Mucosa of descending colon (tissue), 3 donors: ENCODE data around the gene CYB5B. TPM values are rescaled to one million over a fixed set of nuclear protein-coding genes. Genes with fewer than 3 reads are reported as not detected.

Experiments used
- ATAC-seq: fragments of 200-7000 bp; cut with Tn5 transposase; one replicate; pipeline ENCODE4 v1.9.1; 2020; ENCODE audit warnings: mild to moderate bottlenecking, moderate library complexity
- DNase-seq, 3 donors: peaks; one replicate each; pipeline ENCODE4 v3.0.0-alpha.2; 2020
- H3K36me3 ChIP-seq: fragments of 200-600 bp; one replicate; pipeline ENCODE4 v1.8.0; 2021; ENCODE audit warnings: low read depth, mild to moderate bottlenecking
- H3K4me1 ChIP-seq: fragments of 200-600 bp; one replicate; pipeline ENCODE4 v1.8.0; 2021; ENCODE audit warnings: low read depth, mild to moderate bottlenecking
- H3K4me3 ChIP-seq: fragments of 200-600 bp; one replicate; pipeline ENCODE4 v1.8.0; 2021; ENCODE audit warnings: mild to moderate bottlenecking
- H3K9me3 ChIP-seq: fragments of 200-600 bp; one replicate; pipeline ENCODE4 v1.8.0; 2021; ENCODE audit warnings: mild to moderate bottlenecking
- intact Hi-C, 2 donors: fragments of 100-400 bp; cut with DNase I in 1 of 2; cut with micrococcal nuclease in 1 of 2; formaldehyde crosslinking; loops; one replicate each; pipeline versions ENCODE4 v1.11.0 to v1.11.1; 2022; cut with DNase I, micrococcal nuclease
- total RNA-seq, 3 donors: library from RNA; stranded (reverse); fragmentation: NEBNext Ultra II Directional in 2 of 3; extraction: Animal tissue kit (Norgen Biotek cat#: 25700) in 2 of 3; gene quantifications; one replicate each; pipeline versions ENCODE4 v1.2.1 to v1.2.4, GENCODE V29; 2021 to 2023
- TF ChIP-seq, protein P1 (sequence below): fragments of 200-600 bp; IDR thresholded peaks from one replicate; pipeline ENCODE4 v1.8.0; 2022; ENCODE audit warnings: antibody characterized with exemption, mild to moderate bottlenecking
- donor health status: DM: no; HTN: no; CAD: no; lungs with moderate emphysema.
- donor health status: DM: no; HTN: no; CAD: no.
- donor health status: DM: no; HTN: yes; CAD: no.

Gene CYB5B
- total RNA-seq, 3 donors from 2014 or later: 121 to 187 (median 159) TPM

DNA sequence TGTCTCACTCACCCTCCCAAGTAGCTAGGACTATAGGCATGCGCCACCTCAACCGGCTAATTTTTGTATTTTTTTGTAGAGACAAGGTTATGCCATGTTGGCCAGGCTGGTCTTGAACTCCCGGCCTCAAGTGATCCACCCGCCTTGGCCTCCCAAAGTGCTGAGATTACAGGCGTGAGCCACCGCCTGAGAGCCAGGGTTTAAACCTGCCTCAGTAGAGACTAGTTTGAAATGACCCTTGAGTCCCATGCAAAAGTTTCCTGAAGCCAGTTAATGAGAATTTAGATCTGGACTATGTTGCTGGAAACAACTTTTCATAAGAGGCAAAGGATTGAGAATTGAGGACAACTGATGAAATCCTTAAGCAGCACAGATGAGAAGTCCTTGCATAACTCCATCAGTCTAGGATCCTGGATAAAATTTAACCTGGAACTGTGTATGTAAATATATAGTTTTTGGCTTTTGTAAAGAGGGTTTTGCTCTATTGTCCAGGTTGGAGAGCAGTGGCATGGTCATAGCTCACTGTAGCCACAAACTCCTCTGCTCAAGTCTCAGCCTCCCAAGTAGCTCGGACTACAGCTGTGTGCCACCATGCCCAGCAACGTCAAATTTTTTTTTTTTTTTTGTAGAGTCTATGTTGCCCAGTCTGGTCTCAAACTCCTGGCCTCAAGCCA lies 43.2 kb downstream of the CYB5B start:
- intact Hi-C loops: no loop called here
- H3K4me3 ChIP-seq: no peak overlapping the region
- no peaks in the 10 kb centered on the region for H3K36me3 ChIP-seq
- no peak for ATAC-seq
- no peak for DNase-seq
- H3K9me3 ChIP-seq: no peaks in the 10 kb centered on the region
- TF ChIP-seq, protein P1, sequence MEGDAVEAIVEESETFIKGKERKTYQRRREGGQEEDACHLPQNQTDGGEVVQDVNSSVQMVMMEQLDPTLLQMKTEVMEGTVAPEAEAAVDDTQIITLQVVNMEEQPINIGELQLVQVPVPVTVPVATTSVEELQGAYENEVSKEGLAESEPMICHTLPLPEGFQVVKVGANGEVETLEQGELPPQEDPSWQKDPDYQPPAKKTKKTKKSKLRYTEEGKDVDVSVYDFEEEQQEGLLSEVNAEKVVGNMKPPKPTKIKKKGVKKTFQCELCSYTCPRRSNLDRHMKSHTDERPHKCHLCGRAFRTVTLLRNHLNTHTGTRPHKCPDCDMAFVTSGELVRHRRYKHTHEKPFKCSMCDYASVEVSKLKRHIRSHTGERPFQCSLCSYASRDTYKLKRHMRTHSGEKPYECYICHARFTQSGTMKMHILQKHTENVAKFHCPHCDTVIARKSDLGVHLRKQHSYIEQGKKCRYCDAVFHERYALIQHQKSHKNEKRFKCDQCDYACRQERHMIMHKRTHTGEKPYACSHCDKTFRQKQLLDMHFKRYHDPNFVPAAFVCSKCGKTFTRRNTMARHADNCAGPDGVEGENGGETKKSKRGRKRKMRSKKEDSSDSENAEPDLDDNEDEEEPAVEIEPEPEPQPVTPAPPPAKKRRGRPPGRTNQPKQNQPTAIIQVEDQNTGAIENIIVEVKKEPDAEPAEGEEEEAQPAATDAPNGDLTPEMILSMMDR: no peak
- H3K4me1 ChIP-seq: peaks cover 17% of the 10 kb centered on the region

DNA sequence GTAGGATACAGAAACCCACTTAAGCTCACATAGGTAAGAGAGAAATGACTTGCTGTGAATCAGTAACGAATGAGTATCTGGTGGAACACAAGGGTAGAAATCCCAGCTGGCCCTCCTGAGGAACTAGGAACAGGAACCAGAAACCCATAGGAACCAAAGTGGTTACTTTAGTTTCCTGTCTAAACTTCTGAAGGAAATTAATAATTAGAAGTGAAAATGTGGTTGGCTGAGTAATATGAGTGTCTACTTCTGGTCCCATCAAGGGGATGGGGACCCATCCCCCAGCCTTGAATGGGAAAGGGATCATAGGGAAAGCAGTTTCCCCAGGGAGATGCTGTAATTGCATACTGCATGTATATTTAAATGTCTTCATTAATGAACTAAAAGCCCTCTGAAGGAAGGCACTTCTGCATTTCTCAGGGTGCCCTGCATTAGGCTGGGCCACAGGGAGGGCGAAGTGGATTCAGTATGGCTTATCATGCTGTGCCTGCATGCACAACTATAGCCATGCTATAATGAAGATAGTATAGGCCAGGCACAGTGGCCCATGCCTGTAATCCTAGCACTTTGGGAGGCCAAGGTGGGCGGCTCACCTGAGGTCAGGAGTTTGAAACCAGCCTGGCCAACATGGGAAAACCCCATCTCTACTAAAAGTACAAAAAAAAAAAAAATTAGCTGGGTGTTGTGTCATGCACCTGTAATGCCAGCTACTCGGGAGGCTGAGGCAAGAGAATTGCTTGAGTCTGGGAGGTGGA lies 45.6 kb downstream of the CYB5B start:
- H3K9me3 ChIP-seq: no peaks in the 10 kb centered on the region
- intact Hi-C loops: loop anchor here in 1 of 2 donors (10.0 kb wide), 1 partner anchor 195 kb away; no protein-coding TSS in a partner anchor
- DNase-seq (no peak), ATAC-seq (no peak)
- no peaks in the 10 kb centered on the region for H3K36me3 ChIP-seq
- H3K4me1 ChIP-seq: peaks cover 8% of the 10 kb centered on the region
- TF ChIP-seq, protein P1: no peak
- no peak overlapping the region for H3K4me3 ChIP-seq

DNA sequence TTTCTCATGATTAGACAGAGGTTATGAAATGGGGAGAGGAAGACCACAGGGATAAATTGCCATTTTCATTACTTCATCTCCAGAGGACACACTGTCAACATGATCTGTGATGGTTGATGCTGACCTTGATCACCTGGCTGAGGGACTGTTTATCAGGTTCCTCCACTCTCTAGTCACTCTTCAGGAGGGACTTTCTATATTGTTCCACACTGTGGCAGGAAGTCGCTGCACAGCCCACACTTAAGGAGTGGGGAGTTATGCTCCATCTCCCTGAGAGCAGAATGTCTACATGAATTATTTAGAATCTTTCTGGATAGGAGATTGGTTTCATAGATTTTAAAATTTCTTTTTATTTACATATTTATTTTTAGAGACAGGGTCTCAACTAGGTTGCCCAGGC lies 46.7 kb downstream of the CYB5B start:
- H3K4me1 ChIP-seq: peaks cover 3% of the 10 kb centered on the region
- H3K36me3 ChIP-seq: no peaks in the 10 kb centered on the region
- H3K4me3 ChIP-seq: no peak overlapping the region
- H3K9me3 ChIP-seq: no peaks in the 10 kb centered on the region
- intact Hi-C loops: loop anchor here in 1 of 2 donors (10.0 kb wide), 1 partner anchor 194 kb away; no protein-coding TSS in a partner anchor
- no peak for ATAC-seq
- TF ChIP-seq, protein P1: no peak
- DNase-seq: no peak

DNA sequence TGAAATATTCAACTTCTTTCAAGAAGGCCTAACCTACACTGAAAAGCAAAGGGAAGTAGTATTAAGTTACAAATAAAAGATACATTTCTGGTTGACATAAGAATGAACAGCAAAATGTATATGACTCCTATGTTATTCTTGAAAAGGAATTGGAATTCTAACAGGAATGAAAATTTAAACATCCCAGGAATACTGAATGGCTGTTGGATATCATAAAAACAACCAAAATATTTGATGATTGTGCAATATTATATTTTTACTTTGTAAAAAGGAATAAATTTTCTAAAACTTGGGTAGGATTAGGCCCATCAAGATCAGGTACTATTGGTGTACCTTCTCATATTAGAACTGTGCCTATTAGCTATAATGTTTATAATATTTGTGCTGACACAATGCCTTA lies 50.0 kb downstream of the CYB5B start:
- Histone ChIP-seq H3K9me3 (no peaks in the 10 kb centered on the region), H3K4me3 (no peak overlapping the region), H3K36me3 (no peaks in the 10 kb centered on the region), H3K4me1 (peaks cover 3% of the 10 kb centered on the region)
- ATAC-seq (no peak), DNase-seq (no peak)
- TF ChIP-seq, protein P1: no peak
- intact Hi-C loops: loop anchor here in 1 of 2 donors (10.0 kb wide), 1 partner anchor 190 kb away; no protein-coding TSS in a partner anchor

DNA sequence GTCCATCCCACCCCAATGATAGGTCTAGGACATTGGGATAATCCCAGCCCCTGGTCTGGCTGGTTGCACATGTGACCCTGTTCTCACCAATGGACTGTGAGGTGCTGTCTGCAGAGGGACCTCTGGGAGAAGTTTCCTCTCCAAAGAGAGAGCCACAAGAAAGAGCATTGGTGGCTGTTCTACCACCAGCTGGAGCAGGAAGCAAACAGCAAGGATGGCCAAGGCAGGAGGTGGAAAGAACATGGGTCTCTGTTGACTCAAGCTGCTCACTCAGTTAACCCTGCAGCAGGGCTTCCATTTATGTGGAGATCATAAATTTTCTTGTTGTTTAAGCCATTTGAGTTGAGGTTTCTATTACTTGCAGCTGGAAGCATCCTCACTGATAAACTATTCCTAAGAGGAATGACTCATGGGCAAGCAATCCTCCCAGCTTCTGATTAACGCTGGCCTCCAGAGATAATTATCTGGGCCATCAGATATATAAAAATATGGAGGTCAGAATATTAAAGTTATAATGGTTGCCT lies 52.6 kb downstream of the CYB5B start:
- Histone ChIP-seq H3K4me1 (no peaks in the 10 kb centered on the region), H3K9me3 (no peaks in the 10 kb centered on the region), H3K36me3 (no peaks in the 10 kb centered on the region), H3K4me3 (no peak overlapping the region)
- TF ChIP-seq, protein P1: no peak
- intact Hi-C loops: loop anchor here in 1 of 2 donors (10.0 kb wide), 1 partner anchor 188 kb away; no protein-coding TSS in a partner anchor
- DNase-seq (no peak), ATAC-seq (peak; percentile 21)
